Astrocyte (in vitro differentiated cells and primary cell): ENCODE data around the gene CMTM8. TPM values are rescaled to one million over a fixed set of nuclear protein-coding genes. Genes with fewer than 3 reads are reported as not detected.

Experiments
- DNase-seq: peaks from one replicate; pipeline ENCODE4 v3.0.0-alpha.2; 2010; ENCODE audit warnings: low read depth
- FAIRE-seq: peaks from 2 replicates; lab custom pipeline; 2011; peaks lifted over from hg19 to GRCh38; lab: Jason Lieb, UNC
- H2AFZ ChIP-seq: 2 replicates; pipeline ENCODE4 v1.6.0; 2012; ENCODE audit warnings: low read depth, low read length, inconsistent platforms
- H3K27ac ChIP-seq: 2 replicates; pipeline ENCODE4 v1.5.1; 2011; ENCODE audit warnings: low read depth, low read length, inconsistent platforms
- H3K27me3 ChIP-seq: 2 replicates; pipeline ENCODE4 v1.6.0; 2011; ENCODE audit warnings: low read length, inconsistent platforms; ENCODE audit not compliant: insufficient read depth
- H3K36me3 ChIP-seq: 2 replicates; pipeline ENCODE4 v1.5.1; 2011; ENCODE audit warnings: low read length, inconsistent platforms; ENCODE audit not compliant: insufficient read depth
- H3K4me1 ChIP-seq: 2 replicates; pipeline ENCODE4 v1.5.1; 2011; ENCODE audit warnings: low read length, inconsistent platforms; ENCODE audit not compliant: insufficient read depth
- H3K4me2 ChIP-seq: 2 replicates; pipeline ENCODE4 v1.6.0; 2012; ENCODE audit warnings: low read length, inconsistent platforms
- H3K4me3 ChIP-seq: 2 replicates; pipeline ENCODE4 v1.5.1; 2011; ENCODE audit warnings: low read depth, mild to moderate bottlenecking, low read length, inconsistent platforms; ENCODE audit not compliant: insufficient read depth
- H3K79me2 ChIP-seq: 2 replicates; pipeline ENCODE4 v1.6.0; 2012; ENCODE audit warnings: mild to moderate bottlenecking, low read length, inconsistent platforms; ENCODE audit not compliant: insufficient read depth
- H3K9ac ChIP-seq: 2 replicates; pipeline ENCODE4 v1.6.0; 2012; ENCODE audit warnings: mild to moderate bottlenecking, low read length, inconsistent platforms
- H3K9me3 ChIP-seq: 2 replicates; pipeline ENCODE4 v1.5.1; 2012; ENCODE audit warnings: low read depth, mild to moderate bottlenecking, low read length, inconsistent platforms; ENCODE audit not compliant: insufficient read depth
- H4K20me1 ChIP-seq: 2 replicates; pipeline ENCODE4 v1.6.0; 2012; ENCODE audit warnings: low read length, inconsistent platforms; ENCODE audit not compliant: insufficient read depth
- H3K27ac Mint-ChIP-seq: one replicate; pipeline ENCODE4 v1.8.0; 2021; ENCODE audit warnings: mild to moderate bottlenecking, mixed read lengths; ENCODE audit not compliant: unreplicated experiment
- H3K27me3 Mint-ChIP-seq: one replicate; pipeline ENCODE4 v1.8.0; 2021; ENCODE audit warnings: low read depth, mixed read lengths; ENCODE audit not compliant: unreplicated experiment
- H3K36me3 Mint-ChIP-seq: one replicate; pipeline ENCODE4 v1.8.0; 2021; ENCODE audit warnings: low read depth, mixed read lengths; ENCODE audit not compliant: unreplicated experiment
- H3K4me1 Mint-ChIP-seq: one replicate; pipeline ENCODE4 v1.8.0; 2021; ENCODE audit warnings: low read depth, mixed read lengths; ENCODE audit not compliant: unreplicated experiment
- H3K4me3 Mint-ChIP-seq: one replicate; pipeline ENCODE4 v1.8.0; 2021; ENCODE audit warnings: mild to moderate bottlenecking, moderate library complexity, mixed read lengths; ENCODE audit not compliant: unreplicated experiment
- H3K9me3 Mint-ChIP-seq: one replicate; pipeline ENCODE4 v1.8.0; 2021; ENCODE audit warnings: mild to moderate bottlenecking, mixed read lengths; ENCODE audit not compliant: unreplicated experiment
- CTCF ChIP-seq: IDR thresholded peaks from 2 replicates; pipeline ENCODE4 v1.5.1; 2011; ENCODE audit warnings: low read depth, mild to moderate bottlenecking, inconsistent platforms, low read length, moderate library complexity; ENCODE audit not compliant: insufficient read depth
- EZH2 ChIP-seq: IDR thresholded peaks from 2 replicates; pipeline ENCODE4 v1.6.1; 2012; ENCODE audit warnings: mild to moderate bottlenecking, low read length, inconsistent platforms; ENCODE audit not compliant: insufficient read depth
- total RNA-seq: library from RNA; stranded (reverse); gene quantifications from 2 replicates; pipeline ENCODE4 v1.2.1, GENCODE V29; 2021

CMTM8 gene
- total RNA-seq, 1 donor from 2014 or later = 1.6 TPM

- Histone ChIP-seq H3K36me3 (no peaks in the 10 kb centered on the region), H3K27me3 (peaks cover 12% of the 10 kb centered on the region), H3K27ac (no peak overlapping the region), H3K4me3 (peak overlapping the region; percentile 84), H4K20me1 (peaks cover 9% of the 10 kb centered on the region), H2AFZ (peak overlapping the region; percentile 97), H3K4me1 (peaks cover 13% of the 10 kb centered on the region), H3K4me2 (peak overlapping the region; percentile 98), H3K79me2 (no peaks in the 10 kb centered on the region), H3K9me3 (no peaks in the 10 kb centered on the region), H3K9ac (peak overlapping the region; percentile 76)
- Mint-ChIP-seq H3K9me3 (peaks cover 6% of the 10 kb centered on the region), H3K27me3 (peaks cover 31% of the 10 kb centered on the region), H3K27ac (no peak overlapping the region), H3K4me3 (peak overlapping the region; percentile 86), H3K36me3 (no peaks in the 10 kb centered on the region), H3K4me1 (no peaks in the 10 kb centered on the region)
- no peak for TF ChIP-seq EZH2
- TF ChIP-seq CTCF = no peak
- no peak for FAIRE-seq
- DNase-seq = no peak
Measured at GRCh38 chr3:32239307-32240158, 1.1 kb downstream of the CMTM8 start.

GRCh38 chr3:32240159-32240545 is 1.7 kb downstream of the CMTM8 start:
- Mint-ChIP-seq H3K36me3 (no peaks in the 10 kb centered on the region), H3K27ac (no peak overlapping the region), H3K4me3 (no peak overlapping the region), H3K4me1 (peaks cover 2% of the 10 kb centered on the region), H3K27me3 (peaks cover 31% of the 10 kb centered on the region), H3K9me3 (peaks cover 6% of the 10 kb centered on the region)
- Histone ChIP-seq H3K27ac (no peak overlapping the region), H3K36me3 (no peaks in the 10 kb centered on the region), H4K20me1 (peaks cover 9% of the 10 kb centered on the region), H3K27me3 (peaks cover 12% of the 10 kb centered on the region), H3K9ac (no peak overlapping the region), H3K4me2 (no peak overlapping the region), H2AFZ (no peak overlapping the region), H3K4me3 (no peak overlapping the region), H3K79me2 (no peaks in the 10 kb centered on the region), H3K9me3 (no peaks in the 10 kb centered on the region), H3K4me1 (peaks cover 13% of the 10 kb centered on the region)
- FAIRE-seq (no peak), DNase-seq (no peak)
- TF ChIP-seq CTCF (peak; percentile 34), EZH2 (no peak)

- H3K27me3 Mint-ChIP-seq = peaks cover 32% of the 10 kb centered on the region
- no peaks in the 10 kb centered on the region for H3K36me3 Mint-ChIP-seq
- H3K27ac Mint-ChIP-seq = no peak overlapping the region
- Histone ChIP-seq H3K27ac (no peak overlapping the region), H3K4me1 (peaks cover 13% of the 10 kb centered on the region), H2AFZ (no peak overlapping the region), H3K9me3 (no peaks in the 10 kb centered on the region), H4K20me1 (peaks cover 9% of the 10 kb centered on the region), H3K4me2 (no peak overlapping the region), H3K4me3 (no peak overlapping the region), H3K9ac (no peak overlapping the region), H3K36me3 (no peaks in the 10 kb centered on the region), H3K27me3 (peaks cover 12% of the 10 kb centered on the region), H3K79me2 (no peaks in the 10 kb centered on the region)
- peaks cover 6% of the 10 kb centered on the region for H3K9me3 Mint-ChIP-seq
- peaks cover 4% of the 10 kb centered on the region for H3K4me1 Mint-ChIP-seq
- no peak overlapping the region for H3K4me3 Mint-ChIP-seq
- DNase-seq = no peak
- no peak for TF ChIP-seq CTCF
- TF ChIP-seq EZH2 = no peak
- FAIRE-seq = no peak
Measured at GRCh38 chr3:32241100-32241499, 2.6 kb downstream of the CMTM8 start.
